ENCODE measurements around the gene GALNTL6.

- no peak for TF ChIP-seq SNRNP70 (optimal IDR thresholded peaks at IDR 0.05; ENCODE audit: low read depth, low read length)
- no peak for TF ChIP-seq FOXJ3 (CRISPR knock-in tag; IDR thresholded peaks at IDR 0.05)
- TF ChIP-seq CTCF (IDR thresholded peaks at IDR 0.05 in 2 of 3, conservative IDR thresholded peaks at IDR 0.05 in 1 of 3; ENCODE audit: insufficient read depth in 2 of 3, low read depth in 1 of 3, low read length in 3 of 3): no peak
These were observed 1006.1 kb downstream of the GALNTL6 start for GRCh38 chr4:172819353-172819752.

All from K562 (cell line).